ENCODE data around the gene GPR137. TPM values are rescaled to one million over a fixed set of nuclear protein-coding genes. Genes with fewer than 3 reads are reported as not detected.

GPR137 gene
- total RNA-seq, 1 experiment from 2014 or later, result 32.4 TPM

GRCh38 chr11:64318766-64319761 is 33.4 kb downstream of the GPR137 start:
- ATAC-seq, result no peak
- Histone ChIP-seq H3K4me1 (ENCODE audit: insufficient read depth, low read length) (peaks cover 28% of the 10 kb centered on the region), H3K4me2 (ENCODE audit: low read length) (peak overlapping the region; percentile 91), H3K79me2 (ENCODE audit: low read length) (peaks cover 49% of the 10 kb centered on the region), H4K20me1 (ENCODE audit: low read length) (no peaks in the 10 kb centered on the region), H3F3A (ENCODE audit: low read length, unreplicated experiment) (peaks cover 7% of the 10 kb centered on the region), H3K4me3 (ENCODE audit: low read length) (peak overlapping the region; percentile 83), H3K27ac (ENCODE audit: low read length) (no peak overlapping the region; the same call in 1 of the 2 replicates), H3K36me3 (ENCODE audit: low read depth, low read length) (peaks cover 14% of the 10 kb centered on the region), H3K9me3 (ENCODE audit: low read length) (no peaks in the 10 kb centered on the region), H2AFZ (ENCODE audit: low read length) (peak overlapping the region; percentile 82; the same call in 1 of the 2 replicates), H3K27me3 (ENCODE audit: low read length) (no peaks in the 10 kb centered on the region), H3K9ac (ENCODE audit: low read length) (peak overlapping the region; percentile 93), H3K9me2 (replicated peaks; ENCODE audit: low read length) (no peaks in the 10 kb centered on the region)
- POLR2A ChIA-PET (ENCODE audit: unreplicated experiment), result interaction anchor here (1.3 to 2.0 kb wide), 2 partner anchors 24 to 36 kb away, joined by 7 to 14 read pairs; no protein-coding TSS in a partner anchor
- CTCF ChIA-PET, result interaction anchor here (0.6 to 3.0 kb wide), 4 partner anchors 13 to 38 kb away, joined by 3 to 78 read pairs (median 20); partner anchors contain the start of gene ESRRA
- BruUV-seq (replicated peaks), result no TSS peak
- TF ChIP-seq EZH2phosphoT487 (IDR thresholded peaks at IDR 0.05; ENCODE audit: borderline replicate concordance, low read length), result no peak
- no peak for TF ChIP-seq CTCF (conservative IDR thresholded peaks at IDR 0.05; ENCODE audit: low read depth, low read length)
- no peak for TF ChIP-seq EZH2 (IDR thresholded peaks at IDR 0.05; ENCODE audit: low read length, unreplicated experiment)
- no peak for DNase-seq
- intact Hi-C loops (cut with micrococcal nuclease), result loop anchor here (1.0 kb wide), 2 partner anchors 10 to 36 kb away; no protein-coding TSS in a partner anchor

DNA sequence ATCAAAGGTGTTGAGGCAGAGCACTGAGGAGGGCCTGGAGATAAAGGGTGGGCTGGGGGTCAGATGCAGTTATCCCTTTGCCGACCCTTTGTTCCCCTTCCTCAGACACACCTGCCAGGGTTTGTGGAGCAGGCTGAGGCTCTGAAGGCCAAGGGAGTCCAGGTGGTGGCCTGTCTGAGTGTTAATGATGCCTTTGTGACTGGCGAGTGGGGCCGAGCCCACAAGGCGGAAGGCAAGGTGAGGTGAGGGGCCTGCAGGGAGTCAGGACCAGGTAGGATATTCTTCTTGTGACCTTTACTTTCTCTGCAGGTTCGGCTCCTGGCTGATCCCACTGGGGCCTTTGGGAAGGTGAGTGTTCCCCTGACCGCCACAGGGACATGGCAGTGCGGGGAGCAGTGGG is 34.9 kb downstream of the GPR137 start:
- DNase-seq (no peak), ATAC-seq (no peak)
- Histone ChIP-seq H3K4me2 (ENCODE audit: low read length) (0 out of 2 replicates have a peak overlapping the region, but pooled peaks have one; percentile 0), H3K27ac (ENCODE audit: low read length) (no peak overlapping the region), H3K9me2 (replicated peaks; ENCODE audit: low read length) (no peaks in the 10 kb centered on the region), H2AFZ (ENCODE audit: low read length) (no peak overlapping the region), H3F3A (ENCODE audit: low read length, unreplicated experiment) (peaks cover under 1% of the 10 kb centered on the region), H3K27me3 (ENCODE audit: low read length) (no peaks in the 10 kb centered on the region), H3K9me3 (ENCODE audit: low read length) (no peaks in the 10 kb centered on the region), H3K9ac (ENCODE audit: low read length) (no peak overlapping the region), H3K36me3 (ENCODE audit: low read depth, low read length) (peaks cover 6% of the 10 kb centered on the region), H3K4me1 (ENCODE audit: insufficient read depth, low read length) (peaks cover 28% of the 10 kb centered on the region), H4K20me1 (ENCODE audit: low read length) (no peaks in the 10 kb centered on the region), H3K79me2 (ENCODE audit: low read length) (peaks cover 44% of the 10 kb centered on the region), H3K4me3 (ENCODE audit: low read length) (no peak overlapping the region)
- ChIA-PET POLR2A (ENCODE audit: unreplicated experiment) (no interaction called here), CTCF (interaction anchor here (0.7 kb wide), 1 partner anchor 11 kb away, joined by 3 read pairs; no protein-coding TSS in a partner anchor)
- intact Hi-C loops (cut with micrococcal nuclease), result no loop called here
- BruUV-seq (replicated peaks), result no TSS peak
- TF ChIP-seq EZH2 (IDR thresholded peaks at IDR 0.05; ENCODE audit: low read length, unreplicated experiment) (no peak), EZH2phosphoT487 (IDR thresholded peaks at IDR 0.05; ENCODE audit: borderline replicate concordance, low read length) (no peak), CTCF (conservative IDR thresholded peaks at IDR 0.05; ENCODE audit: low read depth, low read length) (no peak)

Data from PC-3 (cell line).